ENCODE results near the gene PDZD7.
A peak's percentile ranks its signal among the peaks of the same experiment; 100 is the strongest.

The PDZD7 gene

GRCh38 chr10:101072923-101073322 lies 42.0 kb upstream of the PDZD7 start:
- H3K4me3 ChIP-seq (ENCODE audit: low read depth, low read length), result no peak overlapping the region
- no peak for DNase-seq (ENCODE audit: low read depth)
- TF ChIP-seq, protein P1, sequence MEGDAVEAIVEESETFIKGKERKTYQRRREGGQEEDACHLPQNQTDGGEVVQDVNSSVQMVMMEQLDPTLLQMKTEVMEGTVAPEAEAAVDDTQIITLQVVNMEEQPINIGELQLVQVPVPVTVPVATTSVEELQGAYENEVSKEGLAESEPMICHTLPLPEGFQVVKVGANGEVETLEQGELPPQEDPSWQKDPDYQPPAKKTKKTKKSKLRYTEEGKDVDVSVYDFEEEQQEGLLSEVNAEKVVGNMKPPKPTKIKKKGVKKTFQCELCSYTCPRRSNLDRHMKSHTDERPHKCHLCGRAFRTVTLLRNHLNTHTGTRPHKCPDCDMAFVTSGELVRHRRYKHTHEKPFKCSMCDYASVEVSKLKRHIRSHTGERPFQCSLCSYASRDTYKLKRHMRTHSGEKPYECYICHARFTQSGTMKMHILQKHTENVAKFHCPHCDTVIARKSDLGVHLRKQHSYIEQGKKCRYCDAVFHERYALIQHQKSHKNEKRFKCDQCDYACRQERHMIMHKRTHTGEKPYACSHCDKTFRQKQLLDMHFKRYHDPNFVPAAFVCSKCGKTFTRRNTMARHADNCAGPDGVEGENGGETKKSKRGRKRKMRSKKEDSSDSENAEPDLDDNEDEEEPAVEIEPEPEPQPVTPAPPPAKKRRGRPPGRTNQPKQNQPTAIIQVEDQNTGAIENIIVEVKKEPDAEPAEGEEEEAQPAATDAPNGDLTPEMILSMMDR (IDR thresholded peaks at IDR 0.05; ENCODE audit: low read depth, low read length), result no peak
- TF ChIP-seq MAX (IDR thresholded peaks at IDR 0.05; ENCODE audit: low read depth, low read length), result no peak
- no peak for TF ChIP-seq MYC (IDR thresholded peaks at IDR 0.05; ENCODE audit: low read depth, low read length)
- no peak for TF ChIP-seq POLR2A (IDR thresholded peaks at IDR 0.05; ENCODE audit: extremely low read depth, insufficient read length)

- no peak overlapping the region for H3K4me3 ChIP-seq (ENCODE audit: low read depth, low read length)
- no peak for DNase-seq (ENCODE audit: low read depth)
Observed at GRCh38 chr10:101071885-101072433, 41.0 kb upstream of the PDZD7 start.

GRCh38 chr10:101071267-101071884 lies 40.4 kb upstream of the PDZD7 start:
- TF ChIP-seq MAX (IDR thresholded peaks at IDR 0.05; ENCODE audit: low read depth, low read length) (peak; percentile 45), MYC (IDR thresholded peaks at IDR 0.05; ENCODE audit: low read depth, low read length) (no peak; the same call in 1 of the 2 replicates)
- DNase-seq (ENCODE audit: low read depth), result peak; percentile 100
- H3K4me3 ChIP-seq (ENCODE audit: low read depth, low read length), result no peak overlapping the region

More at GRCh38 chr10:101071885-101072433, 41.0 kb upstream of the PDZD7 start:
- TF ChIP-seq POLR2A (IDR thresholded peaks at IDR 0.05; ENCODE audit: extremely low read depth, insufficient read length) (no peak), MAX (IDR thresholded peaks at IDR 0.05; ENCODE audit: low read depth, low read length) (no peak), MYC (IDR thresholded peaks at IDR 0.05; ENCODE audit: low read depth, low read length) (no peak)

DNA sequence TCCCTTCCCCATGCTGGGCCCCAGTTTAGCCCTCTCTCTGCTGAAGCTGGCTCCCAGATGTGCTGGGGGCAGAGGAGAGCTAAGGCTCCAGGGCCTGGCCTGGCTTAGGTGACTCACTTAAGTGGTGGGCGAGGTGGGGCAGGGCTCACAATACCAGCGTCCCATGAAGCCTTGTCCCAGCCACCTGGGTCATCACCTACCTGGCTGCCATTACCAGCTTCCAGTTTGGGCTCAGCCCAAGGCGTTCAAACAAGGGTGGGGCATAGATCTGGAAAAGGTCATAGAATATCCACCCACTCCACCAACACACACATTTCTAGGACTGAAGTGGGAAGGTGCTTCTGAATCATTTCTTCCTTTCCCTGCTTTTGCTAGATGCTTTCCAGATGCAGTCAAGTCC lies 39.2 kb upstream of the PDZD7 start:
- TF ChIP-seq MAX (IDR thresholded peaks at IDR 0.05; ENCODE audit: low read depth, low read length) (no peak), MYC (IDR thresholded peaks at IDR 0.05; ENCODE audit: low read depth, low read length) (no peak), POLR2A (IDR thresholded peaks at IDR 0.05; ENCODE audit: extremely low read depth, insufficient read length) (no peak)
- TF ChIP-seq, protein P1 (IDR thresholded peaks at IDR 0.05; ENCODE audit: low read depth, low read length), result no peak
- DNase-seq (ENCODE audit: low read depth), result no peak
- H3K4me3 ChIP-seq (ENCODE audit: low read depth, low read length), result no peak overlapping the region

- no peak overlapping the region for H3K4me3 ChIP-seq (ENCODE audit: low read depth, low read length)
- no peak for DNase-seq (ENCODE audit: low read depth)
- TF ChIP-seq, protein P1 (IDR thresholded peaks at IDR 0.05; ENCODE audit: low read depth, low read length), result no peak
- TF ChIP-seq MYC (IDR thresholded peaks at IDR 0.05; ENCODE audit: low read depth, low read length) (no peak), POLR2A (IDR thresholded peaks at IDR 0.05; ENCODE audit: extremely low read depth, insufficient read length) (no peak), MAX (IDR thresholded peaks at IDR 0.05; ENCODE audit: low read depth, low read length) (no peak)
Observed at GRCh38 chr10:101069441-101069840, 38.5 kb upstream of the PDZD7 start.

GRCh38 chr10:101067356-101068083 lies 36.6 kb upstream of the PDZD7 start:
- TF ChIP-seq MAX (IDR thresholded peaks at IDR 0.05; ENCODE audit: low read depth, low read length) (peak; percentile 75), MYC (IDR thresholded peaks at IDR 0.05; ENCODE audit: low read depth, low read length) (peak; percentile 66), POLR2A (IDR thresholded peaks at IDR 0.05; ENCODE audit: extremely low read depth, insufficient read length) (peak; percentile 57)
- TF ChIP-seq, protein P1 (IDR thresholded peaks at IDR 0.05; ENCODE audit: low read depth, low read length), result peak; percentile 93
- DNase-seq (ENCODE audit: low read depth), result peak; percentile 95
- H3K4me3 ChIP-seq (ENCODE audit: low read depth, low read length), result peak overlapping the region; percentile 81

Data from NB4 (cell line).